Measurements from ENCODE around the gene GPSM1.

- no peak for TF ChIP-seq CTCF (IDR thresholded peaks at IDR 0.05)
- TF ChIP-seq POLR2A (IDR thresholded peaks at IDR 0.05), result no peak
Measured at GRCh38 chr9:136287960-136288753, 39.2 kb upstream of the GPSM1 start.
